Astrocyte (in vitro differentiated cells and primary cell): ENCODE measurements around the gene LRRN4. TPM values are rescaled to one million over a fixed set of nuclear protein-coding genes. Genes with fewer than 3 reads are reported as not detected.

Source experiments
- DNase-seq: peaks from one replicate; pipeline ENCODE4 v3.0.0-alpha.2; 2010; ENCODE audit warnings: low read depth
- FAIRE-seq: peaks from 2 replicates; lab custom pipeline; 2011; peaks lifted over from hg19 to GRCh38; lab: Jason Lieb, UNC
- H2AFZ ChIP-seq: 2 replicates; pipeline ENCODE4 v1.6.0; 2012; ENCODE audit warnings: low read depth, low read length, inconsistent platforms
- H3K27ac ChIP-seq: 2 replicates; pipeline ENCODE4 v1.5.1; 2011; ENCODE audit warnings: low read depth, low read length, inconsistent platforms
- H3K27me3 ChIP-seq: 2 replicates; pipeline ENCODE4 v1.6.0; 2011; ENCODE audit warnings: low read length, inconsistent platforms; ENCODE audit not compliant: insufficient read depth
- H3K36me3 ChIP-seq: 2 replicates; pipeline ENCODE4 v1.5.1; 2011; ENCODE audit warnings: low read length, inconsistent platforms; ENCODE audit not compliant: insufficient read depth
- H3K4me1 ChIP-seq: 2 replicates; pipeline ENCODE4 v1.5.1; 2011; ENCODE audit warnings: low read length, inconsistent platforms; ENCODE audit not compliant: insufficient read depth
- H3K4me2 ChIP-seq: 2 replicates; pipeline ENCODE4 v1.6.0; 2012; ENCODE audit warnings: low read length, inconsistent platforms
- H3K4me3 ChIP-seq: 2 replicates; pipeline ENCODE4 v1.5.1; 2011; ENCODE audit warnings: low read depth, mild to moderate bottlenecking, low read length, inconsistent platforms; ENCODE audit not compliant: insufficient read depth
- H3K79me2 ChIP-seq: 2 replicates; pipeline ENCODE4 v1.6.0; 2012; ENCODE audit warnings: mild to moderate bottlenecking, low read length, inconsistent platforms; ENCODE audit not compliant: insufficient read depth
- H3K9ac ChIP-seq: 2 replicates; pipeline ENCODE4 v1.6.0; 2012; ENCODE audit warnings: mild to moderate bottlenecking, low read length, inconsistent platforms
- H3K9me3 ChIP-seq: 2 replicates; pipeline ENCODE4 v1.5.1; 2012; ENCODE audit warnings: low read depth, mild to moderate bottlenecking, low read length, inconsistent platforms; ENCODE audit not compliant: insufficient read depth
- H4K20me1 ChIP-seq: 2 replicates; pipeline ENCODE4 v1.6.0; 2012; ENCODE audit warnings: low read length, inconsistent platforms; ENCODE audit not compliant: insufficient read depth
- H3K27ac Mint-ChIP-seq: one replicate; pipeline ENCODE4 v1.8.0; 2021; ENCODE audit warnings: mild to moderate bottlenecking, mixed read lengths; ENCODE audit not compliant: unreplicated experiment
- H3K27me3 Mint-ChIP-seq: one replicate; pipeline ENCODE4 v1.8.0; 2021; ENCODE audit warnings: low read depth, mixed read lengths; ENCODE audit not compliant: unreplicated experiment
- H3K36me3 Mint-ChIP-seq: one replicate; pipeline ENCODE4 v1.8.0; 2021; ENCODE audit warnings: low read depth, mixed read lengths; ENCODE audit not compliant: unreplicated experiment
- H3K4me1 Mint-ChIP-seq: one replicate; pipeline ENCODE4 v1.8.0; 2021; ENCODE audit warnings: low read depth, mixed read lengths; ENCODE audit not compliant: unreplicated experiment
- H3K4me3 Mint-ChIP-seq: one replicate; pipeline ENCODE4 v1.8.0; 2021; ENCODE audit warnings: mild to moderate bottlenecking, moderate library complexity, mixed read lengths; ENCODE audit not compliant: unreplicated experiment
- H3K9me3 Mint-ChIP-seq: one replicate; pipeline ENCODE4 v1.8.0; 2021; ENCODE audit warnings: mild to moderate bottlenecking, mixed read lengths; ENCODE audit not compliant: unreplicated experiment
- CTCF ChIP-seq: IDR thresholded peaks from 2 replicates; pipeline ENCODE4 v1.5.1; 2011; ENCODE audit warnings: low read depth, mild to moderate bottlenecking, inconsistent platforms, low read length, moderate library complexity; ENCODE audit not compliant: insufficient read depth
- EZH2 ChIP-seq: IDR thresholded peaks from 2 replicates; pipeline ENCODE4 v1.6.1; 2012; ENCODE audit warnings: mild to moderate bottlenecking, low read length, inconsistent platforms; ENCODE audit not compliant: insufficient read depth
- total RNA-seq: library from RNA; stranded (reverse); gene quantifications from 2 replicates; pipeline ENCODE4 v1.2.1, GENCODE V29; 2021

The LRRN4 gene
- total RNA-seq, 1 donor from 2014 or later: 1.0 TPM

- TF ChIP-seq CTCF (no peak), EZH2 (no peak)
- Mint-ChIP-seq H3K27ac (no peak overlapping the region), H3K9me3 (no peaks in the 10 kb centered on the region), H3K4me3 (no peak overlapping the region), H3K36me3 (peaks cover 9% of the 10 kb centered on the region), H3K4me1 (peaks cover 10% of the 10 kb centered on the region), H3K27me3 (no peaks in the 10 kb centered on the region)
- Histone ChIP-seq H3K4me1 (peaks cover 10% of the 10 kb centered on the region), H3K9me3 (no peaks in the 10 kb centered on the region), H3K4me3 (no peak overlapping the region), H3K9ac (no peak overlapping the region), H3K36me3 (peaks cover 32% of the 10 kb centered on the region), H3K27ac (no peak overlapping the region), H4K20me1 (peaks cover 75% of the 10 kb centered on the region), H3K27me3 (no peaks in the 10 kb centered on the region), H3K4me2 (no peak overlapping the region), H2AFZ (no peak overlapping the region), H3K79me2 (peaks cover 93% of the 10 kb centered on the region)
- DNase-seq (no peak), FAIRE-seq (no peak)
These were observed 41.7 kb downstream of the LRRN4 start for GRCh38 chr20:6012179-6012578.

GRCh38 chr20:6008254-6008653, 45.6 kb downstream of the LRRN4 start:
- FAIRE-seq: peak; percentile 89
- H3K36me3 Mint-ChIP-seq: peaks cover 5% of the 10 kb centered on the region
- Histone ChIP-seq H3K9ac (peak overlapping the region; percentile 91), H3K4me3 (peak overlapping the region; percentile 83), H3K36me3 (peaks cover 15% of the 10 kb centered on the region), H3K4me2 (peak overlapping the region; percentile 93), H3K27me3 (no peaks in the 10 kb centered on the region), H2AFZ (no peak overlapping the region), H3K27ac (peak overlapping the region; percentile 12), H3K9me3 (no peaks in the 10 kb centered on the region), H4K20me1 (peaks cover 56% of the 10 kb centered on the region), H3K4me1 (peaks cover 13% of the 10 kb centered on the region), H3K79me2 (peaks cover 68% of the 10 kb centered on the region)
- no peaks in the 10 kb centered on the region for H3K27me3 Mint-ChIP-seq
- H3K4me1 Mint-ChIP-seq: peaks cover 6% of the 10 kb centered on the region
- no peaks in the 10 kb centered on the region for H3K9me3 Mint-ChIP-seq
- no peak overlapping the region for H3K27ac Mint-ChIP-seq
- peak overlapping the region; percentile 98 for H3K4me3 Mint-ChIP-seq
- peak; percentile 85 for DNase-seq
- TF ChIP-seq CTCF (no peak), EZH2 (no peak)

GRCh38 chr20:6007529-6008103, 46.2 kb downstream of the LRRN4 start:
- peak overlapping the region; percentile 91 for H3K9ac ChIP-seq
- FAIRE-seq (no peak), DNase-seq (no peak)
- H3K9me3 ChIP-seq: no peaks in the 10 kb centered on the region
- Mint-ChIP-seq H3K4me3 (peak overlapping the region; percentile 98), H3K36me3 (peaks cover 2% of the 10 kb centered on the region), H3K4me1 (peaks cover 6% of the 10 kb centered on the region), H3K9me3 (no peaks in the 10 kb centered on the region), H3K27ac (no peak overlapping the region), H3K27me3 (no peaks in the 10 kb centered on the region)
- peak overlapping the region; percentile 12 for H3K27ac ChIP-seq
- peak overlapping the region; percentile 93 for H3K4me2 ChIP-seq
- H3K36me3 ChIP-seq: peaks cover 15% of the 10 kb centered on the region
- TF ChIP-seq EZH2 (no peak), CTCF (no peak)
- peaks cover 13% of the 10 kb centered on the region for H3K4me1 ChIP-seq
- no peaks in the 10 kb centered on the region for H3K27me3 ChIP-seq
- peaks cover 63% of the 10 kb centered on the region for H3K79me2 ChIP-seq
- H3K4me3 ChIP-seq: peak overlapping the region; percentile 83
- H2AFZ ChIP-seq: no peak overlapping the region
- peaks cover 52% of the 10 kb centered on the region for H4K20me1 ChIP-seq
